HG02588 (cell line): ENCODE measurements around the gene ADAMTS2.

Experiments used
- ATAC-seq: cut with Tn5 transposase; IDR thresholded peaks from one replicate; pipeline ENCODE4 v1.9.1; 2021; ENCODE audit warnings: mild to moderate bottlenecking, moderate library complexity; ENCODE audit not compliant: unreplicated experiment

Gene ADAMTS2

GRCh38 chr5:179345433-179346321 lies at the start of gene ADAMTS2:
Gene ADAMTS2 (minus strand): TSS chr5:179345461. CDS start chr5:179345328, 133 bp downstream.
- ATAC-seq = no peak

- ATAC-seq = no peak
These were observed 47.8 kb upstream of the ADAMTS2 start for GRCh38 chr5:179393078-179393477.

GRCh38 chr5:179387151-179388110 lies 42.2 kb upstream of the ADAMTS2 start:
- no peak for ATAC-seq

GRCh38 chr5:179385914-179386313 lies 40.7 kb upstream of the ADAMTS2 start:
- no peak for ATAC-seq

- no peak for ATAC-seq
These were observed 37.2 kb upstream of the ADAMTS2 start for GRCh38 chr5:179382486-179382885.

GRCh38 chr5:179381691-179382090 lies 36.4 kb upstream of the ADAMTS2 start:
- no peak for ATAC-seq

- ATAC-seq = no peak
These were observed 35.2 kb upstream of the ADAMTS2 start for GRCh38 chr5:179380211-179381035.

- no peak for ATAC-seq
These were observed 34.1 kb upstream of the ADAMTS2 start for GRCh38 chr5:179379321-179379890.

GRCh38 chr5:179378441-179379271 lies 33.4 kb upstream of the ADAMTS2 start:
- no peak for ATAC-seq

GRCh38 chr5:179378116-179378440 lies 32.8 kb upstream of the ADAMTS2 start:
- no peak for ATAC-seq

- ATAC-seq = no peak
These were observed 32.3 kb upstream of the ADAMTS2 start for GRCh38 chr5:179377421-179378115.

GRCh38 chr5:179376701-179377420 lies 31.6 kb upstream of the ADAMTS2 start:
- ATAC-seq = no peak

- no peak for ATAC-seq
These were observed 30.6 kb upstream of the ADAMTS2 start for GRCh38 chr5:179375831-179376365.

- ATAC-seq = no peak
These were observed 30.0 kb upstream of the ADAMTS2 start for GRCh38 chr5:179375236-179375685.

- ATAC-seq = no peak
These were observed 29.4 kb upstream of the ADAMTS2 start for GRCh38 chr5:179374506-179375235.

- no peak for ATAC-seq
These were observed 28.8 kb upstream of the ADAMTS2 start for GRCh38 chr5:179373961-179374505.
